Activated CD4-positive, CD25-positive, alpha-beta regulatory T cell (primary cell): ENCODE data around the gene PDIA6.

ENCODE experiments used
- DNase-seq, 4 experiments: peaks; one replicate each; lab custom pipeline; 2025; lab: John Stamatoyannopoulos, UW

PDIA6 gene

DNA sequence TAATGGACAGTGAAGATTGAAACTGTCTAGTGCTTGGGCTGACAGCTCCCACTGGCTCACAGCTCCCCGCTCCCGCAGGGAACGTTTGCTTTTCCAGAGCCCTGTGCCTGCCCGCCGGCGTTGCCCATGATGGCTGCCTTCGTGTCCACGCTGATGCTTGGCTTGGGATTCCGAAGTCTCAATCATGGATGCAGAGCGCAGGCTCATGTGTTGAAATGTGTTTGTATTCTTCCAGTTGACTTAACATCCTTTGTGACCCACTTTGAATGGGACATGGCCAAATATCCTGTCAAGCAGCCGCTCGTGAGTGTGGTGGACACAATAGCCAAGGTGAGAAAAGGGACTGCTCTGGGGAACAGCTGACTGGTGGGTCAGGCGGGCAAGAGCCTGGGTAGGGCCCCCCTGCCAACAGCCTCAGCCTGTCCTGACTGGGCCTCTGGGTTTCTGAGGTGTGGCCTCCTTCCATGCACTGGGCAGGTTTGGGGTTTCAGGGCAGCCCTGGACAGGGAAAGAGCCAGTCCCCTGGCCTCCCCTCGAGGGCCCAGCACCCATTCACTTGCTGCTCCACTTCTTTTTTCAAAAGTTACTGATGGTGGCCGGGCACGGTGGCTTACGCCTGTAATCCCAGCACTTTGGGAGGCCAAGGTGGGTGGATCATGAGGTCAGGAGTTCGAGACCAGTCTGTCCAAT is 48.3 kb downstream of the PDIA6 start:
- no peak for DNase-seq

GRCh38 chr2:10763461-10763800 is 49.2 kb downstream of the PDIA6 start:
- DNase-seq, result no peak

DNA sequence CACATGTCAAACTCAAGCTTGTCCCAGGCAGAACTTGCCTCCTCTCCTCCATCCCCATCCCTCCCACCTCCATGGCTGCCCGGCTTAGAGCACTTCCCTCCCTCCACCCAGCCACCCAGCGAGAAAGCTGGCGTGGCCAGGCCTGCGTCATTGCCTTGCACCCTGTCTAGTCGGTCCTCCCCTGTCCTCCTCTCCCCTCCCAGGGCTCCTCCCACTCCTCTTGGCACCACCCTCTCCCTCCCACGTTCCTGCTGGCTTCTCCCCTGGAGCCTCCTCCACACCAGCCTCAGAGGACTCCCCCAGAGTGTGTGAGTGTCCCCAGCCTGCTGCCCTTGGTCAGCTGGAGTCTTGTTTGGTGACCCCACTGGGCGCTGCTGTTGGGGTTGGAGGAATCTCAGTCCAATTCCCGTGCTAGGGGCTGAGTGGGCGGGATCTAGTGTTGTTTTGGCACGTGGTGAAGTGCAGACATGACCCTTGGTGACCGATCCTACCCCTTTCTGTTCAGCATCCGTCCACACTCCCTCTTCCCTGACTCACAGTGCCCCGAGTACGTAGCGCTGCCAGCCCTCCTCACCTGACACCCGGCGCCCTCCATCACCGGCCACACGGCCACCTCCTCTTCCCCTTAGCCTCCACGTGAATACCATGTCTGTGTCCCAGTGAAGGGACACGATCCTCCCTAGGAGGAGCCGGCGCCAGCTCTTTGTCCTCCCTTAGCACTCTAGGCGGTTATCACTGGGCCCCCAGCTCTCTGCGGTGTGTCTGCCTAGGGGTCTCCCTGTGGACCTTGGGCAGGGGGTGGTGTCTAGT is 49.7 kb downstream of the PDIA6 start:
- no peak for DNase-seq

DNA sequence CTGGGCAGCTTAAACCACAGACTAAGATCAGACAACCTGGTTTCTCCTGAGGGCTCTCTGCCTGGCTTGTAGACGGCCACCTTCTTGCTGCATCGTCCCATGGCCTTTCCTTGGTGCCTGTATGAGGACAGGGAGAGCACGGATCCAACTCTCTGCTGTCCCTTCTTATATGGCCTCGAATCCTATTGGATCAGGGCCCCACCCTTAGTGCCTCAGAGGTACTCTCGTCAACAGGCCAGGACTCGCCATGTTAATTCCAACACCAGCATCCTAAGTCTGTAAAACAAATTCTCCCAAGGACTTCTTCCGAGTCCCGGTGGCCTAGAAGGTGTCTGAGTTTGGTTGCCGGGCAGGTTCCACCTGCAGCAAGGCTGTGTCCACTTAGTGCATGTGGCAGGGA is 51.0 kb downstream of the PDIA6 start:
- no peak for DNase-seq

DNA sequence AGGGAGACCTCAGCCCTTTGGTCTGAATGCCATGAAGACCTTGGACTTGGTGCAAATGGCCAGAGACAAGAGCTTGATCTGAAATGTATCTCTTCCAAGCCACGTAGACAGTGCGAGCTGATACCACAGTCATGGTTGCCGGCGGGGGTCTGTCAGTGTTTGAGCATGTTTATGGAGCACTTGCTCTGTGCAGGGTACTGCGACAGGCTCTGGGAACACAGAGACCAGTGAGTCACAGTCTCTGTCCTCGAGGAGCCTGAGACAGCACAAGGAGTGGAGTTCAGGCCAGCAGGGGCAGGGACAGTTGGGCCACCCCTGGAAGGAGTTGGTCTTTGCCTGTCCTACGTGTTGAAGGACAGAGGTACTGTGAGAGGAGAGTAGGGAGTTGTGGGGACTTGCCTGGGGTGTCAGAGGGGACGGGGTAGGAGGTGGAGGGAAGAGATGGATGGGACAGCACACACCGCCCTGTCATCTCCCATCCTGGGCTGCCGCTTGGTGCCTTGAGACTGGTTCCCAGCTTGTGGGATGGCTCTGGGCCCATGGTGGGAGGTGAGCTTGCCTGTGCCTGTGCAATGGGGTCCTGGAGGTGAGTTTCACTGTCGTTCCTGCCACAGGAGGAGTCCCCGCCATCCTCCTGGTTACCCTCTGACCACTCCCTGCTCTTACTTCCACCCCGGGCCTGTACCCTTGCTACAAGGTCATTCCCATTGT is 51.6 kb downstream of the PDIA6 start:
- DNase-seq, result no peak

DNA sequence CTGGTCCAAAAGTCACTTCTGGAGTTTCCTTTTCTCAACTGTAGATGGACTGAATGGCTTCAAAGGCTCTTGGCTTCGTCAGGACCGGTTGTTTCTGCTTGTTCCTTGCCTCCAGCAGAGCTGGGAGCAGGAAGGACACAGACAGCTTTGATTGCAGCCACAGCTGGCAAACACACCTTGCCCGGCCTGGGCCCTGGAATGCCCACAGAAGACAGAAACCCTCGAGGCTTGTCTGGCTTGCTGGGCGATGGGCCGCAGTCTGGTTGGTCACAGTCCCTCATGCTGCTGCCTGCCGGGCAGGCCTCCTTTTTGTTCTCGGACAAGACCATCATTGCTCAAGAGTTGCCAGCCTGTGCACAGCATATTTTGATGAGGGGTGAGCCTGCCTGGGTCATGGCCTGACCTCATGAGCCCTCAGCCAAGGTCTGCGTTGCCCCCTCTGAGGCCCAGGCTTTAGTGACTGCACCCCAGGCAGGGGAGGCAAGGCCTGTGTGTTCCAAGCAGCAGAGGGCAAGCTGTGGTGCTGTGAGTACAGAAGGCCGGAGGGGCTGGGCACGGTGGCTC is 53.4 kb downstream of the PDIA6 start:
- DNase-seq, result no peak

GRCh38 chr2:10757814-10758286 is 54.7 kb downstream of the PDIA6 start:
- no peak for DNase-seq

GRCh38 chr2:10755621-10756020 is 57.0 kb downstream of the PDIA6 start:
- no peak for DNase-seq

GRCh38 chr2:10753876-10754275 is 58.7 kb downstream of the PDIA6 start:
- no peak for DNase-seq

- DNase-seq, result no peak
Measured at GRCh38 chr2:10753156-10753555, 59.4 kb downstream of the PDIA6 start.

GRCh38 chr2:10752236-10752635 is 60.3 kb downstream of the PDIA6 start:
- DNase-seq, result no peak

DNA sequence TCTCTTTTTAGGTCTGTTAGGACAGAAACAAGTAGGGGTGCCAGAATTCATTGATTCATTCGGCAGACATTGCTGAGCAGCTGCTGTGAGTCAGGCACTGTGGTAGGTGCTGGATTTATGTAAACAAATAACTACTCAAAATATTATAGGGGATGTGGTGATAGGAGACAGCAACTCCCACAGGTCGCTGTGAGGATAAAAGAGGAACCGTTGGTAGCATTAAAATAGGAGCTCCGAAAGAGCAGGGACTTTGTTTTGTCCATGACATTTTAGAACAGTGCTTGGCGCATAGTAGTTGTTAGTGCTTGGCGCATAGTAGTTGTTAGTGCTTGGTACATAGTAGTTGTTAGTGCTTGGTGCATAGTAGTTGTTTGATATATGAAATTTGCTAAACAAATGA is 62.0 kb downstream of the PDIA6 start:
- DNase-seq, result no peak

DNA sequence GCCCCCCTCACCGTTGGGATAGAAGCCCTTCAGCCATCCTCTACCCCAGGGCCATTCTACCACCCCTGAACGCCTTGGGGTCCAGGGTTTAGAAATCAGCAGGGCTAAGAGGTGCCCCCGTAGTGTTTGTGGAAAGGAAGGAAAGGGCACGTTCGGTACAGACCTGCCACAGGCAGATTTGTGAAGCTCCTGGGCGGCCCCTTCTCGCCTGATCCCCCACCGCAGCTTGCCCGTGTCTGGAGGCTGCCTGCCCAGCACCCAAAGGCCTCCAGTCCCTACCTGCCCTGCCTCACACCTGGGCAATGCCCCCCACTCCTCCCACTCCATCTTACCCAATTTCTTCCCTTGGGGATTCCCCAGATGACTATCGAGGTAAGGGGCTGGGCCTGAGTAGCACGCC is 69.9 kb downstream of the PDIA6 start:
- DNase-seq, result no peak

GRCh38 chr2:10741139-10741538 is 71.4 kb downstream of the PDIA6 start:
- DNase-seq, result no peak

GRCh38 chr2:10740226-10740625 is 72.4 kb downstream of the PDIA6 start:
- DNase-seq, result no peak

DNA sequence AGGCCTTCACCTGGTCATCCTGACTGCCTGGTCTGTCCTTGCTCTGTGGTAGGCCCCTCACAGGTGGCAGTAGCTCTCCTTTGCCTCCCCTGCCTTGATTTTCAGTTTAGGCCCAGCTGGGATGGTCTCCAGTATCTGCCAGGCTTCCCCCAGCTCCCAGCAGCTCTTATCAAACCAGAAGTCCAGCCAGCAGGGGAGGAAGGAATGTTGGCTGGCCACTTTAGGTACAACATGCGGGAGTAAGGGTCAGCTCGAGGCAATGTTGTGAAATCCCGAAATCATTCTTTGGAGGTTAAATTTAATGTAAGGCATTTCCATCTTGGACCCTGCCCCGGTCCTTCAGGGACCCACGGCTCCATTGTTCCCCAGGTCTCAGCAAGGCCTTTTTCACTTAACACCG is 74.4 kb downstream of the PDIA6 start:
- no peak for DNase-seq

- DNase-seq, result no peak
Measured at GRCh38 chr2:10733980-10734379, 78.6 kb downstream of the PDIA6 start.

- DNase-seq, result no peak
Measured at GRCh38 chr2:10733566-10733925, 79.0 kb downstream of the PDIA6 start.
